GM19438 (cell line): ENCODE measurements around the gene SIMC1.

ENCODE experiments used
- ATAC-seq: cut with Tn5 transposase; IDR thresholded peaks from one replicate; pipeline ENCODE4 v1.9.1; 2021; ENCODE audit warnings: low read depth; ENCODE audit not compliant: unreplicated experiment

The SIMC1 gene

GRCh38 chr5:176384991-176385390 is 146.8 kb downstream of the SIMC1 start:
- no peak for ATAC-seq

DNA sequence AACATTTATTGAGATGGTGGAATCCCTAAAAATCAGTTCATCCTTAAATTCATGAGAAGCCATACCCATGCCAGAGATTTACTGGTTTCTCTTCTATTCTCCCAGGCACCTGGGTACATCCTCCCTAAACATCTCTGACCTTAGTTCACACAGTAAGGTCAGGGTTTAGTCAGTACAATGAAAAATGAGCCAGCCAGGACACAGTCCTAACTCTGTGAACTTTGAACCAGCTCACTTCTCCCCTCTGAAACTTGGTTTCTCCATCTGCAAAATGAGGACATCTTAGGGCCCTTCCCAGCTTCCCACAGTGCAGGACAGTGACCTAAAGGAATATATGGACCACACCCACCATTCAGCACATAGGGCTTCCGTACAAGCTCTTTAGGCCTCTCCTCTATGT is 148.3 kb downstream of the SIMC1 start:
- ATAC-seq, result no peak

- ATAC-seq, result no peak
Observed at GRCh38 chr5:176387384-176387925, 149.2 kb downstream of the SIMC1 start.

GRCh38 chr5:176388003-176388443 is 149.8 kb downstream of the SIMC1 start:
- ATAC-seq, result no peak

GRCh38 chr5:176388444-176389134 is 150.4 kb downstream of the SIMC1 start, which contains the start of the genes HIGD2A and NOP16:
Gene HIGD2A (plus strand): TSS chr5:176388751. CDS start chr5:176388820, 69 bp downstream.
Gene NOP16 (minus strand): TSS chr5:176388598. CDS start chr5:176388539, 59 bp downstream.
- ATAC-seq, result peak; percentile 93

DNA sequence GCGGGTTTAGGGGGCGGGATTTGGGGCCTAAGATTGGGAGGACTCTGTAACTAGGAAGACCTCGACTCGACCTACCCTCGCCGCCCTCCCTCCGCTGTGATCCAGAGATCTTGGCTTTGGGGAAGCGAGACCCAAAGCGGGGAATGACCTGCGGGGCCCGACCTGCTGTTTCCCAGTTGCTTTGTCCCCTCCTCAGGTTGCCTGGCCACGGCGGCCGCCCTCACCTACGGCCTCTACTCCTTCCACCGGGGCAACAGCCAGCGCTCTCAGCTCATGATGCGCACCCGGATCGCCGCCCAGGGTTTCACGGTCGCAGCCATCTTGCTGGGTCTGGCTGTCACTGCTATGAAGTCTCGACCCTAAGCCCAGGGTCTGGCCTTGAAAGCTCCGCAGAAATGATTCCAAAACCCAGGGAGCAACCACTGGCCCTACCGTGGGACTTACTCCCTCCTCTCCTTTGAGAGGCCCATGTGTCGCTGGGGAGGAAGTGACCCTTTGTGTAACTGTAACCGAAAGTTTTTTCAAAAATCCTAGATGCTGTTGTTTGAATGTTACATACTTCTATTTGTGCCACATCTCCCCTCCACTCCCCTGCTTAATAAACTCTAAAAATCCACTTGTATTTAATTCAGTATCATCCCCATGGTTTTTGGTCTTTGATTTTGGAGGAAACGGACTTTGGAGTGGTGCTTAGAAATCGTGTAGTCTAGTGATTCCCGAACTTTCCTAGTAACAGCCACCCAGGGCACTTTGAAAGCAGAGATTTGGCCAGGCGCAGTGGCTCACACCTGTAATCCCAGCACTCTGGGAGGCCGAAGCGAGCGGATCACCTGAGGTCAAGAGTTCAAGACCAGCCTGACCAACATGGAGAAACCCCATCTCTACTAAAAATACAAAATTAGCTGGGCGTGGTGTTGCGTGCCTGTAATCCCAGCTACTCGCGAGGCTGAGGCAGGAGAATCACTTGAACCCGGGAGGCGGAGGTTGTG is 151.2 kb downstream of the SIMC1 start:
- ATAC-seq, result peak; percentile 26

GRCh38 chr5:176391479-176391878 is 153.3 kb downstream of the SIMC1 start:
- ATAC-seq, result no peak

DNA sequence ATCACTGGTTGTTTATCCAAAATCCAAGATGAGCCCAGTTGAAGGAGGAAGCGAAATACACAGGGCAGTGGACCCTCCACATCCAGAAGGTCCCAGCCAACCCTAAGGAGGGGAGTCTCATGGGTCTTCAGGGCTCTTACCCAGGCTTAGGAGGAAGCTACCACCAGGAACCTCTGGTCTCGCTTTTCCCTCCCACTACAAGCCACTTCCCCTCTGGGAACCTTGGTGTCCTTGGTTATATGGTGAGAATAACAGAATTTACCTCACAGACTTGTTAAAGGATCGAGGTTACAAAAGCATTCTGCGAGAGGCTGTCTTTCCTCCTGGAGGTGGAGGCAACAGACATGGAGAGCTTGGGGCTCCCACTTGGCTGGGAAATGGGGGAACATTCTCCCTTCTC is 153.8 kb downstream of the SIMC1 start:
- ATAC-seq, result no peak

DNA sequence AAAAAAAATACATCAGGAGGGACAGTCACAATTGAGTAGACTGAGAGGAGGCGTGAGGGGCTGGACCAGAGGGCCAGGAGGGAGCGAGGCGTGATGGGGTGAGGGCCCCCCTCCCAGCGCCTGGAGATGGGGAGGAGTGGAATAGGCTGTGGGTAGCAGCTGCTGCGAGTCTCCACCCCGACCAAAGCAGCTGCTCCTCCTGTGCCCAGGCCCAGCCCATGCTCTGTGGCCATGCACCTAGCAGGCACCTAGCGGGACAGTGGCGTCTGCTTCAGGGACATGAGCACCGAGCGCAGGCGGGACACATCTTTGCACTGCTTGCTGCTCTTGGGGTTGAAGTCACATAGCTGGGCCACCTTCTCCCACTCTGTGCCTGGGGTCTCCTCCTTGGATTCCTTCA is 154.3 kb downstream of the SIMC1 start:
- ATAC-seq, result no peak

- ATAC-seq, result no peak
Observed at GRCh38 chr5:176394096-176394495, 155.9 kb downstream of the SIMC1 start.

DNA sequence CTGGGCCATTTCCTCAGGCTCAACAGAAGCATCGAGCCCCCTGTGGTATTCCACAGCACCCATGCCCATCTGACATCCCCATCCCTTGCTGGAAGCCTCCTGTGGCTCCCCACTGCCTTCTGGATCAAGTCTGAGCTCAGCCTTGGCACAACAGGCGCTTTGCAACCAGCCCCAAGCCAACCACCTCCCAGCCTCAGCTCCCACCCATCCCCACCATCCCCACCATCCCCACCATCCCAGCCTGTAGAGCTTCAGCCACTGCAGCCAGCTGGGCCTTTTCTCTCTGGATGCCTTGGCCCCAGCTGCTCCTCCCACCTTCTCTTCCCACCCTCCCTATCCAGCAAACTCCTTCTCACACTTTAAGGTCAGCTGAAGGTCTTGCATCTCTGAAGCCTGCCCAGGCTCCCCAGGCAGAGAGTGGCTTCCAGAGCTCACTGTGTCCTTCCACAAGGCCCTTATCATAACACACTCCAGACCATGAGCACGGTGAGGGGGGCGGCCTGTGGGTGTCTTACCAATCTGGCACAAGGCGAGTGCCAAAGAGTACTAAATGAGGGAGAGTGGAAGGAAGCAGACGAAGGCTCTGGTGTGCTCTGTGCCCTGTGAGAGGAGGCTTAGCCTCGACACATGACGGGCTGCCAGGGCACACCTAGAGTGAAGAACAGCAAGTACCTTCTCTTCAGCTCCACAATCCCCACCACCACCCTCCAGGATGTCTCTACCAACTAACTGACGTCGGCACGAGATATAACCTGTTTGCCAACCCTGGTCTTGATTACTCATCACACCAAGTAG is 156.9 kb downstream of the SIMC1 start:
- ATAC-seq, result no peak
